Midbrain (tissue), 1 donor: Measurements from ENCODE around the gene RILPL1.
"Not testable (repeated sequence)": the region's sequence is repeated elsewhere in the genome, so short reads cannot be mapped to it uniquely, and the experiment has no call there.

ENCODE experiments used
- DNase-seq: peaks from one replicate; lab custom pipeline; 2025; lab: John Stamatoyannopoulos, UW

The RILPL1 gene

GRCh38 chr12:123468786-123469185 is 64.7 kb downstream of the RILPL1 start:
- no peak for DNase-seq

DNA sequence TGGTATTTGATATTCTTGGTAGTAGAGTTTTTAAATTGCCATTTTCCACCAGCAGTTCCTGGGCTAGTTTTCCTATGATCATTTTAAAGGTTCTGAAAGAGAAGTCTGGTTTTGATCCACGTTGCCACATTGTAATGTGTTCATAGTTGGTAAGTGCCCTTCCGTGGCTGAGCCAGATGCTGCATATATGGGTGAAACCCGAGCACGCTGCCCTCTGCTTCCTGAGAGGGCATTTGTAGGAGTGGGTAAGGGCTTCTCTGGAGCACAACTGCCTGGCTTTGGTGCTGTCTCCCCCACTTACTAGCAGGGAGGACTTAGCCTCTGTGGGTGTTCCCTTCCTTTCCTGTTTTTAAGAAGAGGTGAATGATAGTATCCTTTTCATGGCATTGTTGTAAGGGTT is 68.4 kb downstream of the RILPL1 start:
- no peak for DNase-seq

DNA sequence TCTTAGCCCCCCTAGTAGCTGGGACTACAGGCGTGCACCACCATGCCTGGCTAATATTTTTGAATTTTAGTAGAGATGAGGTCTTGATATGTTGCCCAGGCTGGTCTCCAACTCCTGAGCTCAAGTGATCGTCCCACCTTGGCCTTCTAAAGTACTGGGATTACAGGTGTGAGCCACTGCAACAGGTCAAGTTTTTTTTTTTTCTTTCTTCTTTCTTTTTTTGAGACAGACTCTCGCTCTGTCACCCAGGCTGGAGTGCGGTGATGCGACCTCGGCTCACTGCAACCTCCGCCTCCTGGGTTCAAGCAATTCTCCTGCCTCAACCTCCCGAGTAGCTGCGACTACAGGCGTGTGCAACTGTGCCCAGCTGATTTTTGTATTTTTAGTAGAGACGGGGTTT is 70.3 kb downstream of the RILPL1 start:
- not testable (repeated sequence) for DNase-seq

GRCh38 chr12:123457980-123458779 is 75.3 kb downstream of the RILPL1 start, which contains the start of gene SNRNP35:
Gene SNRNP35 (plus strand): TSS chr12:123458139. CDS start chr12:123465541, 7,402 bp downstream.
- DNase-seq, result peak; percentile 82

DNA sequence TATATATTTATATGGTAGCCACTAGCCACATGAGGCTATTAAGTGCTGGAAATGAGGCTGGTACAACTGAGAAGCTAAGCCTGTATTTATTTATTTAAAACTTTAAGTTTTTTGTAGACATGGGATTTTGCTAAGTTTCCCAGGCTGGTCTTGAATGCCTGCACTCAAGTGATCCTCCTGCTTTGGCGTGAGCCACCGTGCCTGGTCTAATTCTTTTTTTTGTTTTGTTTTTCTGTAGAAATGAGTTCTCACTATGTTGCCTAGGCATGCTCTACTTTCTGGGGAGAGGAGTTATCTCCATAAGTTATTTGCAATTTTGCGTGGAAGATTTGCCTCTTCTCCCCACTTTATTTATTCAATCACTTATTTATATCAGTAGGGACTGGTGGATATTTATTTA is 80.4 kb downstream of the RILPL1 start:
- DNase-seq, result no peak

DNA sequence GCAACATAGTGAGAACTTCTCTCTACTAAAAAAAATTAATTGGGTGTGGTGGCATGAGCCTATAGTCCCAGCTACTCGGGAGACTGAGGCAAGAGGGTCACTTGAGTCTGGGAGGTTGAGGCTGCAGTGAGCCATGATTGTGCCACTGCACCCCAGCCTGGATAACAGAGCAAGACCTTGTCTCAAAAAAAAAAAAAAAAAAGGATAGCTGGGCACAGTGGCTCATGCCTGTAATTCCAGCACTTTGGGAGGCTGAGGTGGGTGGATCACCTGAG is 81.3 kb downstream of the RILPL1 start:
- not testable (repeated sequence) for DNase-seq

DNA sequence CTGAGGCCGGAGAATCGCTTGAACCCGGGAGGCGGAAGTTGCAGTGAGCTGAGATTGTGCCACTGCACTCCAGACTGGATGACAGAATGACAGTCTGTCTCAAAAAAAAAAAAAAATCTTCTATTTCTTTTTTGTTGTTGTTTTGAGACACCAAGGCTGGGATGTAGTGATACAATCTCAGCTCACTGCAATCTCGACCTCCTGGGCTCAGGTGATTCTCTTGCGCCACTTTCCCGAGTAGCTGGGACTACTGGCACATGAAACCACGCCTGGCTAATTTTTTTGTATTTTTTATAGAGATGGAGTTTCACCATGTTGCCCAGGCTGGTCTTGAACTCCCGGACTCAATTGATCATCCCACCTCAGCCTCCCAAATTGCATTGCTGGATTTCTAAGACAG is 82.9 kb downstream of the RILPL1 start:
- no peak for DNase-seq

- DNase-seq, result no peak
Measured at GRCh38 chr12:123449856-123450255, 83.7 kb downstream of the RILPL1 start.

DNA sequence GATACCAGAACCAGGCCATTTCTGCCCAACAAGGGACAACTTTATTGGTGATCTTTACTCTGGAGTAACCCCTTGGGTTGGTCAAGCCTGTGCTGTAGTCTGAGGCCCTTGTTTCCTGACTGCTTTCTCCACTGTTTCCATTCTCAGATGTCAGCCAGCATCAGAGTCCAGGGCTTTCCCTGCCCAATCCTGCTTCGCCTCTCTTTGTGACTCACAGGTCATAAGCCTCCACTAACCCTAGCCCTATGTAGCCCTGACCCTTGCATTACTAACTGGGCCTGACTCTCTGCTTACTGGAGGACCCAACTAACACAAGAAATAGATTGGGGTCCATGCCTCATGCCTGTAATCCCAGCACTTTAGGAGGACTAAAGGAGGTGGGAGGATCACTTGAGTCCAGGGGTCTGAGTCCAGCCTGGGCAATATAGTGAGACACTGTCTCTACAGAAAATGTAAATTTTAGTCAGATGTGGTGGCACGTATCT is 84.2 kb downstream of the RILPL1 start:
- no peak for DNase-seq

DNA sequence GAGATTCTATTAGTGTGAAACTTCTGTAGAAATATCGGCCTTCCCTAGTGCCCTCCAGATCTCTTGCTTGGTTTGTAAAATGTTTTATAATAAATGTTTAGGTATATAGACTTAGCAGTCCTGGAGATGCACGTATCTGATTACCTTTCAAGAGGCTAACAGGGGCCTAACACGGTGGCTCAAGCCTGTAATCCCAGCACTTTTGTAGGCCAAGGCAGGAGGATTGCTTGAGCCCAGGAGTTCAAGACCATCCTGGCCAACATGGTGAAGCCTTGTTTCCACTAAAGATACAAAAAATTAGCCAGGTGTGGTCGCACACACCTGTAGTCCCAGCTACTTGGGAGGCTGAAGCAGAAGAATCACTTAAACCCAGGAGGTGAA is 87.2 kb downstream of the RILPL1 start:
- DNase-seq, result no peak

- no peak for DNase-seq
Measured at GRCh38 chr12:123445388-123446332, 87.9 kb downstream of the RILPL1 start.

GRCh38 chr12:123444092-123445026 is 89.2 kb downstream of the RILPL1 start:
- DNase-seq, result no peak

- DNase-seq, result no peak
Measured at GRCh38 chr12:123442774-123443173, 90.7 kb downstream of the RILPL1 start.

- no peak for DNase-seq
Measured at GRCh38 chr12:123441523-123442164, 91.9 kb downstream of the RILPL1 start.

DNA sequence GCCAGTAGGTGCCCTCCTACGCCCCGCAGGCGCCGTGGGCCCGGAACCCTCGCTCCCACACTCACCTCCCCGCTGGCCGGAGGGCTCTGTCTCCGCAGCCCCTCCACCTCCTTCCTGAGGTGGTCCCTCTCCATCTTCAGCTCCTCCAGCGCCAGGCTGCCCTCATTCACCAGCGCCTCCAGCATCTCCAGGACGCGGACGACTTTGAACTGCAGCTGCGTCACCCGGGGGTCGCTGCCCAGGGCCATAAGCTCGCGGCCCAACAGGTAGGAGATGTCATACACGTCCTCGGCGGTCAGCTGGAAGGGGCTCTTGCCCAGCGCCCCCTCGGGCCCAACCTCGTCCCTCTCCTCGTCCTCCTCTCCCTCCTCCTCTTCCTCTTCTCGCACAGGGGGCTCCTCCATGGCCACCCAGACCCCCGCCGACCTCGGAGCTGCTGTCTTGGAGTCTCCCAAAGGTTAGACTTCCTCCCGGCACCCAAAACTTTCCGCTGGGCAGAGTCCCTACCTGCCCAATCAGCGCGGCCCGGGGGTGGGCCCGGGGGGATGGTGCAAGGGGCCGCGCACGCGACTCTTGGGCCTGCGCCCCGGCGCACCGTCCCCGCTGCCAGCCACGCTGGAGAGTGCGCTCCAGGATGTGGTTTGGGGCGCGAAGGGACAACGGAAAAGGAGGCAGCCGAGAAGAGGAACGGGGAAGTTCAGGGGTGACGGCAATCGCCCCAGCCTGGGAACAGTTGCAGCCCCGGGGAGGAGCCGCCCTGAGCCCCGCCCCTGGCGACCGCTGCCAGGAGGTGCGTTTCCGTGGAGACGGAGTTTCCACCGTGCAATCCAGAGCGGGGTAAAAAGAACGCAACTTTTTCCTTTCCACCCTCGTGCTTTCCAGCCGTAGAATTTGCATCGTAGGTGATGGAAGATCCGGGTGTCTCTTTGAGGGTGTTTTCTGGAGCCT is 97.2 kb downstream of the RILPL1 start, which contains the start of gene RILPL2:
Gene RILPL2 (minus strand): TSS at position 668 of the 948 bp plus-strand sequence. CDS start 264 bp downstream, at position 404.
- peak; percentile 72 for DNase-seq

- DNase-seq, result no peak
Measured at GRCh38 chr12:123435636-123436016, 97.9 kb downstream of the RILPL1 start.

DNA sequence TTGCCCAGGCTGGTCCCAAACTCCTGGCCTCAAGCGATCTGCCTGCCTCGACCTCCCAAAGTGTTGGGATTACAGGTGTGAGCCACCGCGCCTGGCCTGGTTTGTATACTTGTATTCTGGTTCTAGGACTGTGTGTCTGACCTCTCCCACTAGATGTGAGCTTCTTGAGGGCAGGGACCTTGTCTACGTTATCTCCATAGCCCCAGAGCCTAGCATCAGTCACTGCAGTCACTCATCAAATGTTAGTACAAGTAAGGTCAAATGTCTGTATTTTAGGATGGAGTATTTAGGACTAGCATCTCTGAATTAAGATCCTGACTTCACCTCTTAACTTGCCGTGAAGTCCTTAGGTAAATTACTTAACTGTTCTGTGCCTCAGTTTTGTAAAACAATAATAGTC is 99.9 kb downstream of the RILPL1 start:
- DNase-seq, result no peak

- not testable (repeated sequence) for DNase-seq
Measured at GRCh38 chr12:123431951-123432817, 101.3 kb downstream of the RILPL1 start.

GRCh38 chr12:123429101-123429500 is 104.4 kb downstream of the RILPL1 start:
- DNase-seq, result not testable (repeated sequence)
